Osteoblast (primary cell): Measurements from ENCODE around the gene MRPL44. TPM values are rescaled to one million over a fixed set of nuclear protein-coding genes. Genes with fewer than 3 reads are reported as not detected.

Experiments
- DNase-seq: peaks from one replicate; pipeline ENCODE4 v3.0.0; 2011; ENCODE audit warnings: low spot score, mixed read lengths; ENCODE audit not compliant: insufficient read length; ENCODE audit errors: missing footprints
- H2AFZ ChIP-seq: 2 replicates; pipeline ENCODE4 v1.6.0; 2011; ENCODE audit warnings: mild to moderate bottlenecking, low read length
- H3K27ac ChIP-seq: 2 replicates; pipeline ENCODE4 v1.5.1; 2011; ENCODE audit warnings: mild to moderate bottlenecking, low read depth, low read length, moderate library complexity
- H3K27me3 ChIP-seq: 2 replicates; pipeline ENCODE4 v1.6.0; 2012; ENCODE audit warnings: mild to moderate bottlenecking, control low read depth, inconsistent platforms, low read length, moderate library complexity; ENCODE audit not compliant: insufficient read depth
- H3K36me3 ChIP-seq: 2 replicates; pipeline ENCODE4 v1.5.1; 2011; ENCODE audit warnings: mild to moderate bottlenecking, low read length, control low read depth, moderate library complexity; ENCODE audit not compliant: insufficient read depth
- H3K4me1 ChIP-seq: 2 replicates; pipeline ENCODE4 v1.5.1; 2011; ENCODE audit warnings: mild to moderate bottlenecking, low read length, control low read depth, moderate library complexity; ENCODE audit not compliant: insufficient read depth
- H3K4me2 ChIP-seq: 2 replicates; pipeline ENCODE4 v1.6.0; 2011; ENCODE audit warnings: mild to moderate bottlenecking, low read length; ENCODE audit not compliant: insufficient read depth
- H3K4me3 ChIP-seq: fragments of 200-600 bp; sonication (generic); 3 replicates; pipeline ENCODE4 v1.5.1; 2012; ENCODE audit warnings: mild to moderate bottlenecking, low read length, inconsistent platforms; ENCODE audit not compliant: insufficient read depth
- H3K79me2 ChIP-seq: 2 replicates; pipeline ENCODE4 v1.6.0; 2012; ENCODE audit warnings: mild to moderate bottlenecking, low read length, control low read depth, inconsistent platforms; ENCODE audit not compliant: insufficient read depth
- H3K9me3 ChIP-seq: 2 replicates; pipeline ENCODE4 v1.5.1; 2011; ENCODE audit warnings: low read depth, low read length, control low read depth
- H4K20me1 ChIP-seq: 2 replicates; pipeline ENCODE4 v1.6.0; 2012; ENCODE audit warnings: mild to moderate bottlenecking, low read length, control low read depth; ENCODE audit not compliant: insufficient read depth
- CTCF ChIP-seq: IDR thresholded peaks from 2 replicates; pipeline ENCODE4 v1.5.1; 2011; ENCODE audit warnings: mild to moderate bottlenecking, low read depth, low read length, moderate library complexity; ENCODE audit errors: extremely low read depth
- total RNA-seq: library from RNA; depleted of rRNA; stranded (reverse); fragments of >200 nt; gene quantifications from 2 replicates; pipeline ENCODE4 v1.2.3, GENCODE V29; 2012

Gene MRPL44
- total RNA-seq, 1 donor, result 29.3 TPM

GRCh38 chr2:223941579-223942277, 15.5 kb upstream of the MRPL44 start:
- Histone ChIP-seq H3K4me3 (peak overlapping the region; percentile 58), H3K36me3 (no peaks in the 10 kb centered on the region), H3K27me3 (no peaks in the 10 kb centered on the region), H2AFZ (no peak overlapping the region), H3K4me1 (peaks cover 30% of the 10 kb centered on the region), H3K79me2 (peaks cover 75% of the 10 kb centered on the region), H3K4me2 (peak overlapping the region; percentile 87), H3K9me3 (no peaks in the 10 kb centered on the region), H3K27ac (peak overlapping the region; percentile 71), H4K20me1 (peaks cover 32% of the 10 kb centered on the region)
- TF ChIP-seq CTCF, result no peak
- DNase-seq, result peak; percentile 95

- Histone ChIP-seq H3K4me2 (peak overlapping the region; percentile 82), H3K4me3 (peak overlapping the region; percentile 93), H3K79me2 (peaks cover 61% of the 10 kb centered on the region), H3K36me3 (no peaks in the 10 kb centered on the region), H4K20me1 (peaks cover 25% of the 10 kb centered on the region), H3K4me1 (peaks cover 21% of the 10 kb centered on the region), H3K9me3 (no peaks in the 10 kb centered on the region), H3K27ac (peak overlapping the region; percentile 78), H2AFZ (no peak overlapping the region), H3K27me3 (no peaks in the 10 kb centered on the region)
- DNase-seq, result no peak
- no peak for TF ChIP-seq CTCF
Observed at GRCh38 chr2:223943135-223943534, 14.1 kb upstream of the MRPL44 start.

- no peaks in the 10 kb centered on the region for H3K36me3 ChIP-seq
- peak overlapping the region; percentile 93 for H3K4me3 ChIP-seq
- H4K20me1 ChIP-seq, result peaks cover 23% of the 10 kb centered on the region
- peaks cover 21% of the 10 kb centered on the region for H3K4me1 ChIP-seq
- no peaks in the 10 kb centered on the region for H3K9me3 ChIP-seq
- no peak for TF ChIP-seq CTCF
- peak overlapping the region; percentile 78 for H3K27ac ChIP-seq
- H3K4me2 ChIP-seq, result peak overlapping the region; percentile 82
- H3K79me2 ChIP-seq, result peaks cover 56% of the 10 kb centered on the region
- H3K27me3 ChIP-seq, result no peaks in the 10 kb centered on the region
- DNase-seq, result peak; percentile 89
- no peak overlapping the region for H2AFZ ChIP-seq
Observed at GRCh38 chr2:223943561-223944008, 13.7 kb upstream of the MRPL44 start.

GRCh38 chr2:223944166-223944702, 13.0 kb upstream of the MRPL44 start:
- peaks cover 20% of the 10 kb centered on the region for H3K4me1 ChIP-seq
- peaks cover 50% of the 10 kb centered on the region for H3K79me2 ChIP-seq
- H3K27me3 ChIP-seq, result no peaks in the 10 kb centered on the region
- H3K9me3 ChIP-seq, result no peaks in the 10 kb centered on the region
- TF ChIP-seq CTCF, result no peak
- H2AFZ ChIP-seq, result peak overlapping the region; percentile 45
- no peaks in the 10 kb centered on the region for H3K36me3 ChIP-seq
- peak overlapping the region; percentile 78 for H3K27ac ChIP-seq
- peak overlapping the region; percentile 93 for H3K4me3 ChIP-seq
- peaks cover 18% of the 10 kb centered on the region for H4K20me1 ChIP-seq
- peak overlapping the region; percentile 82 for H3K4me2 ChIP-seq
- peak; percentile 77 for DNase-seq
